ENCODE data around the gene OCRL.

OCRL gene

GRCh38 chrX:129636175-129636681 is 96.2 kb downstream of the OCRL start:
- DNase-seq, result no peak

- DNase-seq, result peak; percentile 46
Observed at GRCh38 chrX:129637217-129638109, 97.4 kb downstream of the OCRL start.

- no peak for DNase-seq
Observed at GRCh38 chrX:129638917-129639316, 98.9 kb downstream of the OCRL start.

- DNase-seq, result no peak
Observed at GRCh38 chrX:129640737-129641136, 100.7 kb downstream of the OCRL start.

- no peak for DNase-seq
Observed at GRCh38 chrX:129641469-129641868, 101.4 kb downstream of the OCRL start.

GRCh38 chrX:129641941-129642340 is 101.9 kb downstream of the OCRL start:
- no peak for DNase-seq

Data from fibroblast of skin of back (primary cell).